ENCODE measurements around the gene FSD2. TPM values are rescaled to one million over a fixed set of nuclear protein-coding genes. Genes with fewer than 3 reads are reported as not detected.

FSD2 gene
- total and polyA plus RNA-seq, 2 experiments from 2014 or later, result 0.18 TPM; not detected in 1

DNA sequence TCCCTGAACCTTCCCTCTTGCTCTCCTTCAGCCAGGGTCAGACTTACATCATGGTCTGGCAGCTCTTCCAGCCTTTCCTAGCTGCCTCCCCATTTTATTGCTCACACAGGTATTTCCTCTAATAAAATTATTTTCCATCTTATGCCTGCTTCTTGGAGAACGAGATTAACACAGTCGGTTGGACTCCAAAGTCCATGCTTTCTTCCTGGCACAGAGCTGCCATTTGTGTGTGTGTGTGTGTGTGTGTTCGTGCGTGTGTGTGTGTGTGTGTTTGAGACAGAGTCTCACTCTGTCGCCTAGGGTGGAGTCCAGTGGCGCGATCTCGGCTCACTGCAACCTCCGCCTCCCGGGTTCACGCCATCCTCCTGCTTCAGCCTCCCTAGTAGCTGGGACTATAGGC is 15.5 kb downstream of the FSD2 start:
- no peak overlapping the region for H3K4me3 ChIP-seq
- H3K4me3 Mint-ChIP-seq, result no peak overlapping the region
- H3K9me2 ChIP-seq (ENCODE audit: insufficient read depth), result no peaks in the 10 kb centered on the region; the same call in 1 of the 2 replicates
- peaks cover 2% of the 10 kb centered on the region for H3K27me3 Mint-ChIP-seq (ENCODE audit: insufficient read depth, low read depth, poor library complexity)
- H3K9me3 Mint-ChIP-seq, result no peaks in the 10 kb centered on the region; the same call in 2 of the 3 replicates
- no peaks in the 10 kb centered on the region for H3K4me1 Mint-ChIP-seq
- DNase-seq (ENCODE audit: low spot score) (no peak), ATAC-seq (no peak)
- H4K20me1 ChIP-seq (replicated peaks; ENCODE audit: insufficient read depth), result no peaks in the 10 kb centered on the region
- no peak overlapping the region for H3K27ac Mint-ChIP-seq
- H3K36me3 ChIP-seq (ENCODE audit: insufficient read depth), result no peaks in the 10 kb centered on the region
- H3K27ac ChIP-seq (ENCODE audit: low read depth), result no peak overlapping the region
- TF ChIP-seq, protein P1, sequence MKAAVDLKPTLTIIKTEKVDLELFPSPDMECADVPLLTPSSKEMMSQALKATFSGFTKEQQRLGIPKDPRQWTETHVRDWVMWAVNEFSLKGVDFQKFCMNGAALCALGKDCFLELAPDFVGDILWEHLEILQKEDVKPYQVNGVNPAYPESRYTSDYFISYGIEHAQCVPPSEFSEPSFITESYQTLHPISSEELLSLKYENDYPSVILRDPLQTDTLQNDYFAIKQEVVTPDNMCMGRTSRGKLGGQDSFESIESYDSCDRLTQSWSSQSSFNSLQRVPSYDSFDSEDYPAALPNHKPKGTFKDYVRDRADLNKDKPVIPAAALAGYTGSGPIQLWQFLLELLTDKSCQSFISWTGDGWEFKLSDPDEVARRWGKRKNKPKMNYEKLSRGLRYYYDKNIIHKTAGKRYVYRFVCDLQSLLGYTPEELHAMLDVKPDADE (IDR thresholded peaks at IDR 0.05), result no peak
- no peak for TF ChIP-seq EZH2 (IDR thresholded peaks at IDR 0.05; ENCODE audit: low read depth, unreplicated experiment)
- no peak for TF ChIP-seq POLR2AphosphoS5 (IDR thresholded peaks at IDR 0.05; ENCODE audit: low read depth)
- no peaks in the 10 kb centered on the region for H3K4me1 ChIP-seq (ENCODE audit: insufficient read depth)
- no peak overlapping the region for H3K4me2 ChIP-seq
- no peaks in the 10 kb centered on the region for H3K79me2 ChIP-seq (replicated peaks; ENCODE audit: insufficient read depth)
- no peaks in the 10 kb centered on the region for H3F3A ChIP-seq (replicated peaks; ENCODE audit: low read depth)
- no peak overlapping the region for H2AFZ ChIP-seq
- no peaks in the 10 kb centered on the region for H3K27me3 ChIP-seq (ENCODE audit: insufficient read depth)
- no peaks in the 10 kb centered on the region for H3K36me3 Mint-ChIP-seq (ENCODE audit: low read depth)

DNA sequence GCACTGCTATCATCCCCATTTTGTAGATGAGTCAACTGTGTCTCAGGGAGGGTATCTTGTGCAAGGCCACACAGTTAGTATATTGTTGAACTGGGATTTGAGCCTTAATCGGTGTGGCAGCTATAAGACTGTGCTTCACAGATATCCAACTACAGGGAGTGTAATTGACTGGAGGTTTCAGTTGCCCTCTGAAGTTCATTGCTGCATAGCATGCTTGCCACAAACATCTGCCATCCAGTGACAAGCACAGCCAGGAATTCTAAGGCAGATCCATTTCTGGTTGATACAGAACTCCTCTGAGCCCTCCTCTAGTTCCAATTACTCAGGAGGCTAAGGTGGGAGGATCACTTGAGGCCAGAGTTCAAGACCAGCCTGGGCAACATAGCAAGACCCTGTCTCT is 16.4 kb downstream of the FSD2 start:
- no peaks in the 10 kb centered on the region for H3K79me2 ChIP-seq (replicated peaks; ENCODE audit: insufficient read depth)
- H3F3A ChIP-seq (replicated peaks; ENCODE audit: low read depth), result no peaks in the 10 kb centered on the region
- no peak overlapping the region for H3K27ac Mint-ChIP-seq
- no peak for TF ChIP-seq JUNB (IDR thresholded peaks at IDR 0.05; ENCODE audit: unreplicated experiment)
- TF ChIP-seq EZH2 (IDR thresholded peaks at IDR 0.05; ENCODE audit: low read depth, unreplicated experiment), result no peak
- TF ChIP-seq, protein P2, sequence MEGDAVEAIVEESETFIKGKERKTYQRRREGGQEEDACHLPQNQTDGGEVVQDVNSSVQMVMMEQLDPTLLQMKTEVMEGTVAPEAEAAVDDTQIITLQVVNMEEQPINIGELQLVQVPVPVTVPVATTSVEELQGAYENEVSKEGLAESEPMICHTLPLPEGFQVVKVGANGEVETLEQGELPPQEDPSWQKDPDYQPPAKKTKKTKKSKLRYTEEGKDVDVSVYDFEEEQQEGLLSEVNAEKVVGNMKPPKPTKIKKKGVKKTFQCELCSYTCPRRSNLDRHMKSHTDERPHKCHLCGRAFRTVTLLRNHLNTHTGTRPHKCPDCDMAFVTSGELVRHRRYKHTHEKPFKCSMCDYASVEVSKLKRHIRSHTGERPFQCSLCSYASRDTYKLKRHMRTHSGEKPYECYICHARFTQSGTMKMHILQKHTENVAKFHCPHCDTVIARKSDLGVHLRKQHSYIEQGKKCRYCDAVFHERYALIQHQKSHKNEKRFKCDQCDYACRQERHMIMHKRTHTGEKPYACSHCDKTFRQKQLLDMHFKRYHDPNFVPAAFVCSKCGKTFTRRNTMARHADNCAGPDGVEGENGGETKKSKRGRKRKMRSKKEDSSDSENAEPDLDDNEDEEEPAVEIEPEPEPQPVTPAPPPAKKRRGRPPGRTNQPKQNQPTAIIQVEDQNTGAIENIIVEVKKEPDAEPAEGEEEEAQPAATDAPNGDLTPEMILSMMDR (conservative IDR thresholded peaks at IDR 0.05; ENCODE audit: low read depth in 2 of 2), result no peak
- no peak for TF ChIP-seq POLR2AphosphoS5 (IDR thresholded peaks at IDR 0.05; ENCODE audit: low read depth)
- no peak for TF ChIP-seq CREB1 (CRISPR knock-in tag; IDR thresholded peaks at IDR 0.05; ENCODE audit: low read depth)
- TF ChIP-seq, protein P1 (IDR thresholded peaks at IDR 0.05), result no peak
- no peak for TF ChIP-seq STAT1 (IDR thresholded peaks at IDR 0.05; ENCODE audit: unreplicated experiment)
- TF ChIP-seq NANOG (IDR thresholded peaks at IDR 0.05; ENCODE audit: borderline replicate concordance), result no peak
- no peak for TF ChIP-seq ZNF114 (CRISPR knock-in tag; IDR thresholded peaks at IDR 0.05)
- H3K9me2 ChIP-seq (ENCODE audit: insufficient read depth), result no peaks in the 10 kb centered on the region; the same call in 1 of the 2 replicates
- H3K4me3 Mint-ChIP-seq, result no peak overlapping the region
- H3K4me3 ChIP-seq, result no peak overlapping the region
- H2AFZ ChIP-seq, result no peak overlapping the region
- no peaks in the 10 kb centered on the region; the same call in 2 of the 3 replicates for H3K9me3 Mint-ChIP-seq
- no peak overlapping the region for H3K4me2 ChIP-seq
- ATAC-seq (no peak), DNase-seq (ENCODE audit: low spot score) (no peak)
- no peaks in the 10 kb centered on the region for H3K27me3 ChIP-seq (ENCODE audit: insufficient read depth)
- no peaks in the 10 kb centered on the region for H3K4me1 Mint-ChIP-seq
- H3K27me3 Mint-ChIP-seq (ENCODE audit: insufficient read depth, low read depth, poor library complexity), result peaks cover 2% of the 10 kb centered on the region
- H4K20me1 ChIP-seq (replicated peaks; ENCODE audit: insufficient read depth), result no peaks in the 10 kb centered on the region
- H3K27ac ChIP-seq (ENCODE audit: low read depth), result no peak overlapping the region
- no peaks in the 10 kb centered on the region for H3K4me1 ChIP-seq (ENCODE audit: insufficient read depth)
- no peaks in the 10 kb centered on the region for H3K36me3 Mint-ChIP-seq (ENCODE audit: low read depth)
- no peaks in the 10 kb centered on the region for H3K36me3 ChIP-seq (ENCODE audit: insufficient read depth)

All from GM23338 (cell line).